HG03139 (cell line): ENCODE measurements around the gene SF3B2.
"Not testable (repeated sequence)": the region's sequence is repeated elsewhere in the genome, so short reads cannot be mapped to it uniquely, and the experiment has no call there.

Source experiments
- ATAC-seq: cut with Tn5 transposase; IDR thresholded peaks from one replicate; pipeline ENCODE4 v1.9.1; 2021; ENCODE audit not compliant: unreplicated experiment

Gene SF3B2

GRCh38 chr11:66106786-66107599 lies 54.8 kb downstream of the SF3B2 start:
- no peak for ATAC-seq

GRCh38 chr11:66107600-66108510 lies 55.7 kb downstream of the SF3B2 start:
- no peak for ATAC-seq

- no peak for ATAC-seq
Observed at GRCh38 chr11:66109294-66109693, 57.1 kb downstream of the SF3B2 start.

- no peak for ATAC-seq
Observed at GRCh38 chr11:66111158-66111557, 59.0 kb downstream of the SF3B2 start.

GRCh38 chr11:66112041-66112491 lies 59.9 kb downstream of the SF3B2 start:
- ATAC-seq = no peak

- no peak for ATAC-seq
Observed at GRCh38 chr11:66112601-66113499, 60.7 kb downstream of the SF3B2 start.

GRCh38 chr11:66114957-66115356 lies 62.8 kb downstream of the SF3B2 start:
- ATAC-seq = not testable (repeated sequence)

GRCh38 chr11:66115638-66116301 lies 63.6 kb downstream of the SF3B2 start:
- ATAC-seq = no peak

- no peak for ATAC-seq
Observed at GRCh38 chr11:66116576-66117361, 64.6 kb downstream of the SF3B2 start.

- ATAC-seq = no peak
Observed at GRCh38 chr11:66118847-66119246, 66.7 kb downstream of the SF3B2 start.
